ENCODE measurements around the gene PTPN1. TPM values are rescaled to one million over a fixed set of nuclear protein-coding genes. Genes with fewer than 3 reads are reported as not detected.
"Not testable (repeated sequence)": the region's sequence is repeated elsewhere in the genome, so short reads cannot be mapped to it uniquely, and the experiment has no call there.

The PTPN1 gene
- total RNA-seq, 1 donor from 2014 or later, result 50.9 TPM

- DNase-seq (ENCODE audit: low spot score), result no peak
Observed at GRCh38 chr20:50527068-50527605, 17.0 kb downstream of the PTPN1 start.

GRCh38 chr20:50528129-50528528 is 17.9 kb downstream of the PTPN1 start:
- no peak for DNase-seq (ENCODE audit: low spot score)

DNA sequence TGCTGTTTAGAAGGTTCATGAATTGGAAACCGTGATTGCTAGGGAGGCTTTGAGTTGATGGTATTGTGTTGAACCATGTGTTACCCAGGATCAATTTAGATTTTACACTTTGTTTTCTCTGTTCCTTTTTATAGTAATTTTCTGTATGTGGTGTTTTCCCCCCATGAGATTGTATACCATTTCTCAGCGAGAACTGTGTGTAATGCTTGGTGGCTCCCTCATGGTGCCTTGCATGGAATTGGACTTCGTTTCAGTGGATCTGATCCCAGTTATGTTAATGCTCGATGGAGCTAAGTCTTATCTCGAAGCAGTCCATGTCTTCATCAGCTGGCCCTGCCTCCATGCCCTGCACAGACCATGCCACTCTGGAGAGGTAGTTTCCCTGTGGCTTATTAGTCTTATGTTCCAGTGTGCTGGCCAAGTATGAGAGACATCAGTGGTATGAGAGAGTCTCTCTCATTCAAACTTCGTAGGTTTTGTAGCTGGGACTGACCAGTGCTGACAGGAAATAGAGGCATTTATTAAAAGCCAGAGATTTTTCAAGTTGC is 18.7 kb downstream of the PTPN1 start:
- no peak for DNase-seq (ENCODE audit: low spot score)

- DNase-seq (ENCODE audit: low spot score), result no peak
Observed at GRCh38 chr20:50532221-50532620, 22.0 kb downstream of the PTPN1 start.

- DNase-seq (ENCODE audit: low spot score), result no peak
Observed at GRCh38 chr20:50533061-50533460, 22.9 kb downstream of the PTPN1 start.

DNA sequence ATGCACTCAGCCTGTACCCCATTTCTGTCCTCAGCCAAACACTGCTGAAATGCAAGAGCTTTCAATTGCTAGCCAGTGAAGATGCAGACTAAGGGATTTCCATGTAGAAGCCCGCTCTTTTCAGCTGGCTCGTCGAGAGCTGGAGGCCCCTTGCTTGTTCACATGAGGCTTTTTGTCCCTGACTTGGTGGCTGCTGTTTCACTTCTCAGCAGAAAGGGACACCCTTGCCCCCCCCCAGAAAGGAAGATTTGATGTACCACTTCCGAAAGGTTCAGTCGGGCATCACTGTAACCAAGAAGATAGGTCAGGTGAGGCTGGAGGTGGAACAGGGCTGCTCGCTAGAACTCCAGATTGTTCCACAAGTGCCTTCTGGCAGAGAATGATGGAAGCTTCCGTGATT is 23.3 kb downstream of the PTPN1 start:
- DNase-seq (ENCODE audit: low spot score), result no peak

- no peak for DNase-seq (ENCODE audit: low spot score)
Observed at GRCh38 chr20:50534567-50534966, 24.4 kb downstream of the PTPN1 start.

DNA sequence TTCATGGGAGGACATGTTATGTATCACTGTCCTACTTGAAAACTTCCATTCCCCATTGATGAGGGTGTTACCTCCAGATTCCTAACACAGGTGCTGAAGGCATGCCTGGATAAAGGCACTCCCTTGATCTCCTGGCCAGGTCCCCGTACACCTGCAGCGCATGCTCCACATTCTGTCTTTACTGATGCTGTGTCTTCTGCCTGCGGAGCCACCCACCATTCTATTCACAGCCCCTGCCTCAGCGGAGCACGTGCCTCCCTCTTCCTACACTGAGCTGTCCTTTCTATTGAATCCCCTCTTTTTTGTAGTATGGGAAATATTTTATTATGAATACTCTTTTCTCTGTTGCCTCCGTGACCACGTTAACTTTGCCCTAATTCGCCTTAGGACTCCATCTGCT is 25.0 kb downstream of the PTPN1 start:
- DNase-seq (ENCODE audit: low spot score), result no peak

DNA sequence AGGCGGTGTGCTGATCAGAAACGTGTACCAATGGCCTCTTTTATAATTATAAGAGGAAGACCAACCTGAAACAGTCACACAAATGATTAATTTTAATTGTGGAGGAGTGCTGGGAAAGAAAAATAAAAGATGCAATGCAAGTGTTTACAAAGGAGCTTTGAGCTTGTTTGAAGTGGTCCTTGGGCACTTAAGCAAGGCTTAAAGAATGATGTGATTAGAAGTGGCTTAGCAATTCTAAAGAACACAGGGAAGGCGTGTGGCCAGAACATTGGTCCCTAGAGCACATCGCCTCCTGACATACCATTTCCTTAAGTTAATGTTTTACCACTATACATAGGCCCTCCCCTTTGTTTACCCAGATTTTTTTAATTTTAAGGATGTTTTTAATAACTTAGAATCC is 26.1 kb downstream of the PTPN1 start:
- DNase-seq (ENCODE audit: low spot score), result no peak

GRCh38 chr20:50537546-50538201 is 27.5 kb downstream of the PTPN1 start:
- DNase-seq (ENCODE audit: low spot score), result no peak

DNA sequence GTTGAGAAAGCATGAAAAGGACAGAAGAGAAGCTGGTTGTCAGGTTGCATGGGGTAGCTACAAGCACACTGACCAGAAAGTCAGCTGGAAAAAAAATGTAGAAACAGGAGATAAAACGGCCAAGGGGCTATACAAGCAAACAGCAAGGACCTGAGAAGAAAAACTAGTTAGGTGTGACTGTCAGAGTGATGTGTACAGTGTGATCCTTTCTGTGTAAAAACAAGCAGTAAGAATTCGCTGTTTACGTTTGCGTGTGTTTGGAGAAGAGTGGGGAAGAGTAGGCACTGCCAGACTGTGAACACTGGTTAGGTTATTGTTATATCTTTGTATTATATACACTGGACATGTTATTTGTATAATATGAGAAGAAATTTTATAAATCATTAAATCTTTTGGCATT is 28.1 kb downstream of the PTPN1 start:
- DNase-seq (ENCODE audit: low spot score), result no peak

DNA sequence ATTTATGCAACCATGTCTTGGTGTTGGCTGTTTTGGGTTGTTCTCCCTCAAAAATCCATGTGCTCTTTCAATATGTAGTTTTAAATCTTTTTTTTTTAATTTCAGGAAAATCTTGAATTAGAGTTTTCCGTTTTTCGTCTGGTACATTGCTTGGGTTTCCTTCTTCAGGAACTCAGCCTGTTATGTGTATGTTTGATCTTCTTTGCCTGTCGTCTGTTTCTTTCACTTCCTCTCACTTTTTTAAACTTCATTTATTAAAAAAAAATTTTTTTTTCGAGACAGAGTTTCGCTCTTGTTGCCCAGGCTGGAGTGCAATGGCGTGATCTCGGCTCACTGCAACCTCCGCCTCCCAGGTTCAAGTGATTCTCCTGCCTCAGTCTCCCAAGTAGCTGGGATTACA is 29.6 kb downstream of the PTPN1 start:
- DNase-seq (ENCODE audit: low spot score), result not testable (repeated sequence)

GRCh38 chr20:50540620-50541605 is 30.7 kb downstream of the PTPN1 start:
- no peak for DNase-seq (ENCODE audit: low spot score)

GRCh38 chr20:50541606-50542041 is 31.4 kb downstream of the PTPN1 start:
- no peak for DNase-seq (ENCODE audit: low spot score)

GRCh38 chr20:50543326-50543725 is 33.1 kb downstream of the PTPN1 start:
- DNase-seq (ENCODE audit: low spot score), result no peak

DNA sequence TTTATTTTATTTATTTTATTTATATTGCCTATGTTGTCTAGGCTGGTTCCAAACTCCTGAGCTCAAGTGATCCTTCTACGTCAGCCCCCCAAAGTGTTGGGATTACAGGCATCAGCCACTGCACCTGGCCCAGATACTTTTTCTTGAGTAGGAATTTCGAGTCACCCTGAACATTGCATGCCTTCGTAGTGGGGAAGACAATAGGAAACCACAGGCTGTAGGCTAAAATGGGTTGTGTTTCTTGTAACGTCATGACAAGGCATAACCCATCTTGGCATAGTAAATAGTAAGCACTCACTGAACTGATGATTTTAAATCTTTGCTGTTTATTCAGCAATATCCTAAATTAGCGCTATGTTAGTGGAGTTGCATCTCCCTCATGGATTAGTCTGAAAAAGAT is 34.9 kb downstream of the PTPN1 start:
- no peak for DNase-seq (ENCODE audit: low spot score)

- no peak for DNase-seq (ENCODE audit: low spot score)
Observed at GRCh38 chr20:50546729-50547314, 36.6 kb downstream of the PTPN1 start.

- no peak for DNase-seq (ENCODE audit: low spot score)
Observed at GRCh38 chr20:50547964-50548363, 37.8 kb downstream of the PTPN1 start.

- no peak for DNase-seq (ENCODE audit: low spot score)
Observed at GRCh38 chr20:50548396-50548795, 38.2 kb downstream of the PTPN1 start.

DNA sequence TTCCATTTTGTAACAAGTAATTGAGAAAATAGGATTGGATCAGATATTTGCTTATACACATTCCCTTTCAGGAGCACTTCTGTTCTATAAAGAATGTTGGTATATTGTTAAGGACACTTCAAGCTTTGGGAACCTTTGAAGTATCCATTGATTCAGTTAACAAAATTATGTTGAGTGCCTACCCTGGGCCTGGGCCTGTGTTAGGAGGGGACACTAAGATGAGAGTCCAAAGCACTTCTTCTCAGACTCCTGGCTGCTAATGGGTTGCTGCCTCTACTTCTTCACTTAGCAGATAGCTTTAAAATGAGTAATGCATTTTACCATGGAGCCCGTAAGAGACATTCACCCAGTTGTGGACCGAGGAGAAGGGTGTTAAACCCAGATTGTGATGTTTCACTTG is 40.3 kb downstream of the PTPN1 start:
- DNase-seq (ENCODE audit: low spot score), result no peak

DNA sequence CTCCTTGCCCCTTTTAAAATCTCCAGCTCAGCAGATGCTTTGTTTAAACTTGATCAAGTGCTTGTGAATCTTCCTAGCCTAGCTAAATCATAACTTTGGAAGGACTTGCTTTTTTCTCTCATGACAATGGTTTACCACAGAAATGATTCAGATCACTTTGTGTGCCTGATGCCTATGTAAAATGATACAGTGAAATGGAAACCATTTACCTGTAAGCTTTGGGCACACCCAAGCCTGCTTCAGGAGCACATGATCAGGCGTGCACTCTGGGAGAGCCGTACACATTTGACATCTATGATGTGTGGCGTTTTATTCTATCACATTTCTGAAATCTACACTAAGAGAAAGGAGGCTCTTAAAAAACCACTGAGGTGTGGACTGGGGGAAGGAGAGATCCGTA is 41.1 kb downstream of the PTPN1 start:
- DNase-seq (ENCODE audit: low spot score), result no peak

GRCh38 chr20:50552979-50553378 is 42.8 kb downstream of the PTPN1 start:
- DNase-seq (ENCODE audit: low spot score), result no peak

Data from mesenteric fat pad (tissue), 1 donor.